CD4-positive, alpha-beta T cell treated with Interleukin-6 at 100 ng/mL for 8 hours (primary cell): ENCODE data around the gene DTX3.
"Not testable (repeated sequence)": the region's sequence is repeated elsewhere in the genome, so short reads cannot be mapped to it uniquely, and the experiment has no call there.

Experiments used
- DNase-seq: peaks from one replicate; pipeline ENCODE4 v3.0.0-alpha.2; 2020; ENCODE audit warnings: mixed read lengths, low spot score

Gene DTX3

GRCh38 chr12:57632073-57632957, 27.7 kb downstream of the DTX3 start:
- DNase-seq: no peak

- DNase-seq: peak; percentile 52
Observed at GRCh38 chr12:57632958-57633840, 28.6 kb downstream of the DTX3 start, which contains the start of gene B4GALNT1. TSS of gene B4GALNT1 (minus strand) at chr12:57633201. CDS start at chr12:57632132, 1,069 bp downstream.

GRCh38 chr12:57636731-57637130, 32.1 kb downstream of the DTX3 start:
- DNase-seq: not testable (repeated sequence)

GRCh38 chr12:57637364-57637763, 32.7 kb downstream of the DTX3 start:
- DNase-seq: no peak

GRCh38 chr12:57638096-57638495, 33.5 kb downstream of the DTX3 start:
- DNase-seq: no peak

GRCh38 chr12:57640175-57641042, 35.8 kb downstream of the DTX3 start:
- DNase-seq: no peak

- DNase-seq: no peak
Observed at GRCh38 chr12:57641699-57642442, 37.2 kb downstream of the DTX3 start.

- not testable (repeated sequence) for DNase-seq
Observed at GRCh38 chr12:57645990-57646658, 41.5 kb downstream of the DTX3 start.

- not testable (repeated sequence) for DNase-seq
Observed at GRCh38 chr12:57646659-57647049, 42.0 kb downstream of the DTX3 start.

GRCh38 chr12:57654042-57654441, 49.4 kb downstream of the DTX3 start:
- no peak for DNase-seq

- DNase-seq: no peak
Observed at GRCh38 chr12:57655541-57656240, 51.1 kb downstream of the DTX3 start.

- not testable (repeated sequence) for DNase-seq
Observed at GRCh38 chr12:57656408-57656807, 51.8 kb downstream of the DTX3 start.

GRCh38 chr12:57657744-57658143, 53.1 kb downstream of the DTX3 start:
- no peak for DNase-seq

GRCh38 chr12:57658890-57659289, 54.3 kb downstream of the DTX3 start:
- DNase-seq: no peak
